HG03039 (cell line): ENCODE data around the gene APLP2.

Source experiments
- ATAC-seq: cut with Tn5 transposase; IDR thresholded peaks from one replicate; pipeline ENCODE4 v1.9.1; 2021; ENCODE audit warnings: mild to moderate bottlenecking, moderate library complexity; ENCODE audit not compliant: unreplicated experiment

APLP2 gene

GRCh38 chr11:130114726-130115125 lies 45.0 kb downstream of the APLP2 start:
- ATAC-seq = no peak

DNA sequence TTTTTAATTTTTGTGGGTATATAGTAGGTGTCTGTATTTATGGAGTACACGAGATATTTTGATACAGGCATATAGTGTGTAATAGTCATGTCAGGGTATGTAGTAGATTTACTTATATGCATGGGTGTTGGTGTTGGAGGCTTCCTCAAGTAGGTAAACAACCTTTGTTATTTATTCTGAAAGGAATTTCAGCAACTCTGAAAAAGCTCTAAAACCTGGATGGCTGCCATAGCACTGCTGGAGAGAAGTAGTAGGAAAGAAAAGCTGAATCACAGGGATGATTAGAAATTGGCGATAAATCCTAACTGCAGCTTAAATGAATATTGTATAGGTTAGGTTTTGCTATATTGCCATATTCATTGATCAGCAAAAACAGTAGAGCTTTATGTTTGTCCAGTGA lies 45.5 kb downstream of the APLP2 start:
- no peak for ATAC-seq

GRCh38 chr11:130118165-130118564 lies 48.5 kb downstream of the APLP2 start:
- ATAC-seq = peak; percentile 78

DNA sequence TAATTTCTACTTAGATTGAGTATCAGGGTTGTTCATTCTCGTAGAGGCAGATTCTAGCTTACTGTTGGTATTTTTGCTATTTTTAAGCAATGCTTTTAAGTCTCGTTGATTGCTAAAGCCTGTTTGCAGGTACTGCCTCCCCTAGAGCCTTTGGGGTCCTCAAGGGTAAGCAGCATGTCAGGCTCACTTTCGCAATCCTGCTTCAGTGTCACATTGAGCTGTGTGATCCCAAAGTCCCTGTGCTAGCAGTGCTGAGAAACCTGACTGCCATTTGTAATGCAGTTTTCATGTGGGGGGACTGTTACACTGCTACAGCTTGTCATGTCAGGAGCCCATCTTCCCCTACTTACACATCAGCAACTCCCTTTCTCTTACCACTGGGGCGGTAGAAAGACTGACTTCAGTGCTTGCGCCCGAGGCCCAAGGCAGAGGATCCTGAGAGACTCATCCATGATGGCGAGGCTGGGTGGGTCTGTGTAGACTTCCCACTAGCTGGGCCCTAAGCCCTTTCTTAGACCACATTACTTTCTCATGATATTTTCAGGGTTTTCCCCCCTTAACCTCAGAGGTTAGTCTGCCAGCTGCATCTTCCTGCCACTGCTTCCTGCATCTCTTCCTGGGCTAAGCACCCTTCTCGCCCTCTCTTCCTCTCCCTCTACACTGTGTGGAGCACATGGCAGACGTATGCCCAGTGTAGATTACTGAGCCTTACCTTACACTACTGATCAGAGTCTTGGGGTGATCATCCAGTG lies 49.1 kb downstream of the APLP2 start:
- no peak for ATAC-seq

DNA sequence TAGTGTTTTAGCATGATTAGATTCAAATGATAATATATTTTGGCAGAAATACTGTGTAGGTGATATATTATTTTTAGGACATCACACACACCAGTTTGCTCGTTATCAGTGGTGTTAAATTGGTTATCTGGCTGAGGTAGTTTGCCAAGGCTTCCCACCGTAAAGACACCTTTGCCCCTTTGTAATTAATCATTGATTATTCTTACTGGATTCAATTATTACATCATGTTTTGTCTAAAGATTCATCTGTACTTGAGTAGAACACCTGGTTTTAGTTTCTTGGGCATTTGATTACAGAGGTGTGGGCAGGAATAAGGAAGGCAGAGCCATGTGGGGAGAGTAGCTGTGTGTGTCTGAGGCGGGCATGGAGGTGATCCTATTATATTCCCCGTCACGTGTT lies 50.4 kb downstream of the APLP2 start:
- ATAC-seq = no peak

GRCh38 chr11:130121445-130121978 lies 51.8 kb downstream of the APLP2 start:
- ATAC-seq = no peak

- ATAC-seq = no peak
Measured at GRCh38 chr11:130122141-130122575, 52.5 kb downstream of the APLP2 start.

GRCh38 chr11:130123414-130124040 lies 53.8 kb downstream of the APLP2 start:
- ATAC-seq = no peak

DNA sequence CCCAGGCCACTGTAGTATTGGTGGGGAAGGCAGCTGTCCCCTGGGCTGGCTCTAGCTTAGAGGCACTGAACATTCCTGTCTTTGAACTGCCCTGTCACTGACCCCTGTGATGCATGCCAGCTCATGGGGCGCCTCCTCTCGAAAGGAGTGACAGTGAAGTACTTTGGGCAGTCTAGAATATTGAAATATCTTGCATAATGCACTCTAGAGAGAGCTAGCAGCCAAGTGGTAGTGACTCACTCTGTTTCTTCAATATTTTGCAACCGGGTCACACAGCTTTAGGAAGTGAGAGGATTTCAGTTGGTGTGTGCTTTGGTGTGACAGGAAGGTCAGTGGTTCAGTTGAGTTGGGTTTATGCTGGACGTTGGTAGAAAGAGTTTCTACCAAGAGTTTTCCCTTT lies 54.4 kb downstream of the APLP2 start:
- ATAC-seq = no peak

DNA sequence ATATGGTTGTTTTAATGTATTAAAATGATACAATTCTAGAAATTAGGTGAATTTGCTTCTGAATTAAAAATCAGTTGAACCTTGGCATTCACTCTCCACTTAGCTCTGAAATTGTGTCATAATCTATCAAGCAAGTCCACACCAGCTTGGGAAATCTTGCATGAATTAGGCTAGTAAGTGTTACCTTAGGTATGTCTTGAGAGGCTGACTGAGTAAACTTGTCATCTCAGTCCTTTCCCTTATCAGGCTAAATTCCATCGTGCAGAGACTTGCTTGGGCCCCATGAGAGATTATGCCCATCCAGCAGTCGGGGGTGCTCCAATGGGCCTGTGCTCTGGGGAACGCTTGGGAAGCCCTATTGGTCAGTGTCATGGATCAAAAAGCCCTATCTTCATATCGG lies 55.9 kb downstream of the APLP2 start:
- ATAC-seq = no peak

DNA sequence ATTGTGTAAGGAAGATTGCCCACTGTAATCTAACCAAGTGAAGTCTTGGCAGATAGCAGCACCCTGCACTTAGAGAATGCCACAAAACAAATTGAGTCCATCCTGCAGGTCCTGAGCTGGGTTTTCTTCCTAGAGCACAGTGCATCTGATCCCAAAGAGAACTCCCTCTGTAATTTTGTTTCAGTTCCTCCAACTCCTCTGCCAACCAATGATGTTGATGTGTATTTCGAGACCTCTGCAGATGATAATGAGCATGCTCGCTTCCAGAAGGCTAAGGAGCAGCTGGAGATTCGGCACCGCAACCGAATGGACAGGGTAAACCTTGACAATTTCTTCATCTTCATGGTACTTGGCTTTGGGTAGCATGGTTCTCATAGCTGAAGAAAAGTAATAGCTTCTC lies 56.8 kb downstream of the APLP2 start:
- ATAC-seq = no peak

- ATAC-seq = no peak
Measured at GRCh38 chr11:130127509-130127908, 57.8 kb downstream of the APLP2 start.

- no peak for ATAC-seq
Measured at GRCh38 chr11:130128626-130129025, 58.9 kb downstream of the APLP2 start.

GRCh38 chr11:130129922-130130321 lies 60.2 kb downstream of the APLP2 start:
- no peak for ATAC-seq

DNA sequence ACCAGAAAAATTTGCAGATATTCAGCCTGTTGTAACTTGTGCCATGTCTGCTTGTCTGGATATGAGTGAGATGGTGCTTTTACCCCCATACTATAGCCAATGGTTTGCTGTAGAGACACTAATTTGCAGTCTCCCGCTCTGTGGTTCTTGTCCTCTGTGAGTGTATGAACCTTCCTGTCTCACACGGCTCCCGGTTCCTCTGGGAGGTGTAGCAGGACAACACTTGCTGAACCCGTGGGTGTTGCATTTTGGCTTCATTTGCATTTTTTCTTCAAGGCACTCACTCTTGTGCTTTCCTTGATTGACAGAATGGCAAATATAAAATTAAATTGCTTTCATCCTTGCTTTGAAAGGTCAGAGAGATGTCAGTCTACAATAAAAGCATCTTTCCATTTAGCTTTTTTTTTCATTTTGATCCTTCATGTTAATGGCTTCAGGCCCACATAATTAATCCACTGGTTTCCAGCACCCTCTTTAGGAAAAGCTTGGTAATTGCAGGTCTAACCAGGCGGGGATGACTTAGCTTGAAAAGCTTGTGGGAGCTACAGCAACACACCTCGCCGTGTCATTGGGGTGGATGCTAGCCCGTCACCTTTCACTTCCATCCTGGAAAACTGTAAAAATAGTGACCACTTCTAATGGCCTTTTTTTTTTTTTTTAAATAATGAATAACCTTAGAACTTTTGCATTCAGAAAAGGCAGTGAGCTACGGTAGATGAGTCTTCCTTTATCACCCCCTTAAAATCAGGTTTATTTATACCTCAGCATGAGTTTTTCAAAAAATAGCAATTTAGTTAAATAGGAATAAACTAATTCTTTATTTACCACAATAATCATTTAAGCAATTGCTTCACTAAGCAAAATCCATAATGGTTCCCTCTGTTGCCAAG lies 62.5 kb downstream of the APLP2 start:
- ATAC-seq = peak; percentile 62

DNA sequence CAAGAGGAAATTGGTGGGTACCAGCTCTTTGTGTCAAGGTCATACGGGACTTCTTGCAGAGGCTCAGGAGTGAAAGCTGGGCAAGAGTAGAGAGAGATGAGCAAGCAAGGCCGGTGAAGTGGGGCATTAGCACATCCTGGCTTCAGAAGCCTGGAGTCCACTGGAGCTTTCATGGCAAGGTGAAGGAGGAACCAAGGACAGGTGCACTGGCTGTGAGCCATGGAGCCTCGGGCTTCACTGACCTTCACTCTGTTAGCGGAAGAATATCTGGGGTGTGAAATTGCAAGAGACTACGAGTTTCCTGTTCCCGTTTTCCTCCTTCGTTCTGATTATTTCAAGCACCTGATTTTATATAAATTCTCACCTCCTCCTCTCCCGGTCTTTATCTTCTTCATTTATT lies 64.0 kb downstream of the APLP2 start:
- no peak for ATAC-seq

GRCh38 chr11:130136107-130136506 lies 66.4 kb downstream of the APLP2 start:
- no peak for ATAC-seq

DNA sequence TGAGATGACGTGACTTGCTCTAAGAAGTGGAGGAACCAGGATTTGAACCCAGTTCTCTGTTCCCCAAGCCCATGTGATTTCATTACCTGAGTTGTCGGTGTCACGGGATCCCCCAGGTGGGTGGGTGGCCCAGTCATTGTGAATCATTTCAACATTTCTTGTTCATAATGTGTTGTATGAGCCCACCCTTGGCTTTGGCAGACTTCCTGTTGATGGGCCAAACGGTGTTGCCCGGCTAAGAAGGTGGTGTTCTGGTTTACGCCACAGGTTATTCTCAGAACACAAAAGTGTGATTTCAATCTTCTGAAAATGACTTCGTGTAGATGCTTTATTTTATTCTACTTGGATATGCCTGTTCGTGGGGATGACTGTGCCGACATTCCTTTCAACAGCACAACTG lies 68.3 kb downstream of the APLP2 start:
- ATAC-seq = no peak

DNA sequence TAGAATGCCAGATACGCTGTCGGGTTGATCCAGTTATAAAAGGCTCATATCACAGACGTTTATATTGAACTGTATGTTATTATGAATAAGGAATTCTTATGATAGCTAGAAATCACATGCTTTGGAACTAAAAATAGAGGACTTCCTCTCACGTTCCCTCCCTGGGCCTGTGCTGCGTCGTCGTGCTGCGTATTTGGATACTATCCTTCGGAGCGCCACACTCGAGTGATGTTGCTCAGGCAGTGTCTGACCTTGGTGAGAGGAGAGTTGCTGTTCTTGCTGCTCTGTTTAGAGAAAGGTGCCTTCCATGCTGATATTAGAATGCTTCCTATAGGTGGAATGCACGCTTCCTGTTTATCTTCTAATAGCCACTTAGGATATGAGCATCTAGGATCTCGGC lies 69.7 kb downstream of the APLP2 start:
- no peak for ATAC-seq

- ATAC-seq = no peak
Measured at GRCh38 chr11:130141561-130142341, 72.1 kb downstream of the APLP2 start.

- no peak for ATAC-seq
Measured at GRCh38 chr11:130144141-130144540, 74.4 kb downstream of the APLP2 start.
